ENCODE data around the gene SLC41A2.
"Not testable (repeated sequence)": the region's sequence is repeated elsewhere in the genome, so short reads cannot be mapped to it uniquely, and the experiment has no call there.

The SLC41A2 gene

GRCh38 chr12:104964167-104964855 is 6.2 kb upstream of the SLC41A2 start:
- no peak for DNase-seq (ENCODE audit: extremely low read depth in 1 of 2, low read depth in 1 of 2)

GRCh38 chr12:104963757-104964156 is 5.7 kb upstream of the SLC41A2 start:
- no peak for DNase-seq (ENCODE audit: extremely low read depth in 1 of 2, low read depth in 1 of 2)

GRCh38 chr12:104960464-104960863 is 2.4 kb upstream of the SLC41A2 start:
- DNase-seq (ENCODE audit: extremely low read depth in 1 of 2, low read depth in 1 of 2), result no peak

- no peak for DNase-seq (ENCODE audit: extremely low read depth in 1 of 2, low read depth in 1 of 2)
These were observed 1.3 kb upstream of the SLC41A2 start for GRCh38 chr12:104959335-104959841.

GRCh38 chr12:104958805-104959334 is 780 bp upstream of the SLC41A2 start:
- no peak for DNase-seq (ENCODE audit: extremely low read depth in 1 of 2, low read depth in 1 of 2)

- no peak for DNase-seq (ENCODE audit: extremely low read depth in 1 of 2, low read depth in 1 of 2)
These were observed 430 bp downstream of the SLC41A2 start for GRCh38 chr12:104957719-104958000.

- no peak for DNase-seq (ENCODE audit: extremely low read depth in 1 of 2, low read depth in 1 of 2)
These were observed 996 bp downstream of the SLC41A2 start for GRCh38 chr12:104956870-104957718.

- no peak for DNase-seq (ENCODE audit: extremely low read depth in 1 of 2, low read depth in 1 of 2)
These were observed 2.4 kb downstream of the SLC41A2 start for GRCh38 chr12:104955703-104956102.

GRCh38 chr12:104953323-104953722 is 4.8 kb downstream of the SLC41A2 start:
- no peak for DNase-seq (ENCODE audit: extremely low read depth in 1 of 2, low read depth in 1 of 2)

GRCh38 chr12:104952816-104953215 is 5.3 kb downstream of the SLC41A2 start:
- DNase-seq (ENCODE audit: extremely low read depth in 1 of 2, low read depth in 1 of 2), result no peak

- no peak for DNase-seq (ENCODE audit: extremely low read depth in 1 of 2, low read depth in 1 of 2)
These were observed 6.2 kb downstream of the SLC41A2 start for GRCh38 chr12:104951759-104952509.

GRCh38 chr12:104948716-104949115 is 9.4 kb downstream of the SLC41A2 start:
- not testable (repeated sequence) for DNase-seq (ENCODE audit: extremely low read depth in 1 of 2, low read depth in 1 of 2)

- DNase-seq (ENCODE audit: extremely low read depth in 1 of 2, low read depth in 1 of 2), result no peak
These were observed 13.8 kb downstream of the SLC41A2 start for GRCh38 chr12:104944252-104944651.

- not testable (repeated sequence) for DNase-seq (ENCODE audit: extremely low read depth in 1 of 2, low read depth in 1 of 2)
These were observed 14.7 kb downstream of the SLC41A2 start for GRCh38 chr12:104943401-104943800.

GRCh38 chr12:104942075-104942474 is 16.0 kb downstream of the SLC41A2 start:
- DNase-seq (ENCODE audit: extremely low read depth in 1 of 2, low read depth in 1 of 2), result no peak

- DNase-seq (ENCODE audit: extremely low read depth in 1 of 2, low read depth in 1 of 2), result no peak
These were observed 16.6 kb downstream of the SLC41A2 start for GRCh38 chr12:104941454-104941853.

- DNase-seq (ENCODE audit: extremely low read depth in 1 of 2, low read depth in 1 of 2), result no peak
These were observed 19.0 kb downstream of the SLC41A2 start for GRCh38 chr12:104939089-104939488.

- no peak for DNase-seq (ENCODE audit: extremely low read depth in 1 of 2, low read depth in 1 of 2)
These were observed 19.7 kb downstream of the SLC41A2 start for GRCh38 chr12:104938371-104938770.

GRCh38 chr12:104935886-104936285 is 22.2 kb downstream of the SLC41A2 start:
- DNase-seq (ENCODE audit: extremely low read depth in 1 of 2, low read depth in 1 of 2), result no peak

- DNase-seq (ENCODE audit: extremely low read depth in 1 of 2, low read depth in 1 of 2), result no peak
These were observed 24.3 kb downstream of the SLC41A2 start for GRCh38 chr12:104933778-104934177.

GRCh38 chr12:104933128-104933527 is 25.0 kb downstream of the SLC41A2 start:
- DNase-seq (ENCODE audit: extremely low read depth in 1 of 2, low read depth in 1 of 2), result no peak

Data from stimulated activated CD8-positive, alpha-beta memory T cell treated with anti-CD3 and anti-CD28 coated beads, Interleukin-7, amount 100 ng/mL, for 48 hours (primary cell).